SK-N-SH (cell line): Measurements from ENCODE around the gene MEN1.

Experiments used
- FOXJ3 ChIP-seq: sonication (generic); formaldehyde crosslinking; IDR thresholded peaks from 2 replicates; pipeline ENCODE4 v1.5.1; 2020; ENCODE audit warnings: mild to moderate bottlenecking, missing genetic modification reagents
- RAD21 ChIP-seq: IDR thresholded peaks from 2 replicates; pipeline ENCODE4 v1.6.1; 2012; ENCODE audit warnings: mild to moderate bottlenecking, low read length
- RFX5 ChIP-seq: IDR thresholded peaks from 2 replicates; pipeline ENCODE4 v1.6.1; 2012; ENCODE audit warnings: mild to moderate bottlenecking, improper control_type of control experiment, low read length
- YY1 ChIP-seq: IDR thresholded peaks from 2 replicates; pipeline ENCODE4 v1.4.0; 2012; ENCODE audit warnings: low read depth, mild to moderate bottlenecking
- TF ChIP-seq, protein P1 (sequence below): fragments of 200-600 bp; sonication (generic); IDR thresholded peaks from 2 replicates; pipeline ENCODE4 v1.6.1; 2017; ENCODE audit warnings: antibody characterized with exemption, mild to moderate bottlenecking, moderate library complexity

DNA sequence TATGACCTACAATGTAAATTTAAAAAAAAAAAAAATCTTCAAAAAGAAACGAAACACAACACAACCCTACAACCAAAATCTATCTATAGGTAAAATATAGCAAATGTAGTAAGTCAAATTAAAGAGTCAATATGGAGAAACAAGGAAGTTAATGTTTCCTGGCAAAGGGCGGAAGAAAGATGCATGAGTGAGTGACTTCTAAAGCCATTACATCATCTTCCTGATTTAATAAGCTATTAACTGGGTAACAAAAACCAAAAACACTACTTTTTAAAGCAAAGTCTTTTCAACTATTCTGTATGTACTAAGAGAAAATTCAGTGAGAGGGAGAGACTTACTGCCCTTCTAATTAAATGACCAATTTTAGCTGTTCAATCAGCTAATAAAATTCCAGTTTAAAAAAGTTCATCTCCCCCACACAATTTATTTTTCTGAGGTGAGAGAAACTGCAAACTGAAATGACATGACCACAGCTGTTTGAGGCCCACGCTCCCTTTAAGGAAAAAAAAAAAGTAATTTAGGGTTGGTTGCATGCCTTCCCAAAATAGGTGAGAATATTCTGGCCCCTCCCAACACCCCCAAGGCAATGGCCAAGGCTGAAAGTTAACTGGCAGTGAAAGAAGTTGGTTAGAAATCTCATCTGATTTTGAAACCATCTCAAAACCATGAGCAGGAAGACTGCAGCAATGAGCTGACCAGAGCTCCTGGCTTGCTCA lies 37.9 kb downstream of the MEN1 start:
- TF ChIP-seq, protein P1, sequence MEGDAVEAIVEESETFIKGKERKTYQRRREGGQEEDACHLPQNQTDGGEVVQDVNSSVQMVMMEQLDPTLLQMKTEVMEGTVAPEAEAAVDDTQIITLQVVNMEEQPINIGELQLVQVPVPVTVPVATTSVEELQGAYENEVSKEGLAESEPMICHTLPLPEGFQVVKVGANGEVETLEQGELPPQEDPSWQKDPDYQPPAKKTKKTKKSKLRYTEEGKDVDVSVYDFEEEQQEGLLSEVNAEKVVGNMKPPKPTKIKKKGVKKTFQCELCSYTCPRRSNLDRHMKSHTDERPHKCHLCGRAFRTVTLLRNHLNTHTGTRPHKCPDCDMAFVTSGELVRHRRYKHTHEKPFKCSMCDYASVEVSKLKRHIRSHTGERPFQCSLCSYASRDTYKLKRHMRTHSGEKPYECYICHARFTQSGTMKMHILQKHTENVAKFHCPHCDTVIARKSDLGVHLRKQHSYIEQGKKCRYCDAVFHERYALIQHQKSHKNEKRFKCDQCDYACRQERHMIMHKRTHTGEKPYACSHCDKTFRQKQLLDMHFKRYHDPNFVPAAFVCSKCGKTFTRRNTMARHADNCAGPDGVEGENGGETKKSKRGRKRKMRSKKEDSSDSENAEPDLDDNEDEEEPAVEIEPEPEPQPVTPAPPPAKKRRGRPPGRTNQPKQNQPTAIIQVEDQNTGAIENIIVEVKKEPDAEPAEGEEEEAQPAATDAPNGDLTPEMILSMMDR, result no peak
- TF ChIP-seq RAD21 (no peak), YY1 (no peak), FOXJ3 (no peak), RFX5 (no peak)
